K562 (cell line): ENCODE data around the gene PTPRM.

Source experiments
- FOSL1 ChIP-seq: fragments of 200-800 bp; sonication (Bioruptor generic); conservative IDR thresholded peaks from 2 replicates; pipeline ENCODE4 v1.6.1; 2016; ENCODE audit warnings: missing genetic modification characterization, missing compliant biosample characterization
- KDM2B ChIP-seq: fragments of 250-450 bp; sonication (Bioruptor Pico); IDR thresholded peaks from 2 replicates; pipeline ENCODE4 v1.8.0; 2021; ENCODE audit warnings: mild to moderate bottlenecking, moderate library complexity
- MAX ChIP-seq: sonication (generic); formaldehyde crosslinking; IDR thresholded peaks from 2 replicates; pipeline ENCODE4 v1.9.0; 2022; ENCODE audit warnings: mild to moderate bottlenecking, missing genetic modification reagents
- NR2C2 ChIP-seq, 2 experiments: fragments of 200-800 bp in 1 of 2; sonication (Bioruptor generic) in 1 of 2; sonication (generic) in 1 of 2; formaldehyde crosslinking in 1 of 2; IDR thresholded peaks; 2 replicates each; pipeline versions ENCODE4 v1.6.1 to v1.8.0; 2016 to 2022; ENCODE audit warnings: mild to moderate bottlenecking in 1 of 2, missing compliant biosample characterization in 1 of 2, missing genetic modification characterization in 1 of 2, missing genetic modification reagents in 1 of 2
- PHB ChIP-seq: fragments of 250-450 bp; sonication (Bioruptor Pico); IDR thresholded peaks from 2 replicates; pipeline ENCODE4 v1.5.0; 2021
- PHF8 ChIP-seq: fragments of 200-600 bp; sonication (generic); IDR thresholded peaks from 2 replicates; pipeline ENCODE4 v1.6.1; 2012; ENCODE audit warnings: mixed run types, mild to moderate bottlenecking, inconsistent platforms, low read length, moderate library complexity, borderline replicate concordance
- ZFP30 ChIP-seq: fragments of 250-450 bp; sonication (Bioruptor Pico); IDR thresholded peaks from 2 replicates; pipeline ENCODE4 v1.8.0; 2022; ENCODE audit warnings: moderate library complexity, mild to moderate bottlenecking, inconsistent platforms, borderline replicate concordance
- ZNF282 ChIP-seq: sonication (generic); formaldehyde crosslinking; IDR thresholded peaks from 2 replicates; pipeline ENCODE4 v1.8.1; 2023; ENCODE audit warnings: missing genetic modification reagents
- ZNF830 ChIP-seq: fragments of 250-450 bp; sonication (Bioruptor Pico); IDR thresholded peaks from 2 replicates; pipeline ENCODE4 v1.5.0; 2021; ENCODE audit warnings: mild to moderate bottlenecking
- TF ChIP-seq, protein P1 (sequence below): sonication (generic); formaldehyde crosslinking; IDR thresholded peaks from 2 replicates; pipeline ENCODE4 v1.8.0; 2022; ENCODE audit warnings: missing genetic modification reagents, mild to moderate bottlenecking, borderline replicate concordance

- no peak for TF ChIP-seq PHB (CRISPR knock-in tag)
- no peak for TF ChIP-seq FOSL1 (tag)
- TF ChIP-seq ZNF282 (CRISPR knock-in tag) = no peak
- TF ChIP-seq ZFP30 (CRISPR knock-in tag) = no peak
- no peak for TF ChIP-seq PHF8
- no peak for TF ChIP-seq ZNF830 (CRISPR knock-in tag)
- no peak for TF ChIP-seq KDM2B
- no peak for TF ChIP-seq MAX (CRISPR knock-in tag)
- no peak for TF ChIP-seq NR2C2 (CRISPR knock-in tag; IDR thresholded peaks at IDR 0.05)
- no peak for TF ChIP-seq NR2C2 (tag; IDR thresholded peaks at IDR 0.05)
- TF ChIP-seq, protein P1, sequence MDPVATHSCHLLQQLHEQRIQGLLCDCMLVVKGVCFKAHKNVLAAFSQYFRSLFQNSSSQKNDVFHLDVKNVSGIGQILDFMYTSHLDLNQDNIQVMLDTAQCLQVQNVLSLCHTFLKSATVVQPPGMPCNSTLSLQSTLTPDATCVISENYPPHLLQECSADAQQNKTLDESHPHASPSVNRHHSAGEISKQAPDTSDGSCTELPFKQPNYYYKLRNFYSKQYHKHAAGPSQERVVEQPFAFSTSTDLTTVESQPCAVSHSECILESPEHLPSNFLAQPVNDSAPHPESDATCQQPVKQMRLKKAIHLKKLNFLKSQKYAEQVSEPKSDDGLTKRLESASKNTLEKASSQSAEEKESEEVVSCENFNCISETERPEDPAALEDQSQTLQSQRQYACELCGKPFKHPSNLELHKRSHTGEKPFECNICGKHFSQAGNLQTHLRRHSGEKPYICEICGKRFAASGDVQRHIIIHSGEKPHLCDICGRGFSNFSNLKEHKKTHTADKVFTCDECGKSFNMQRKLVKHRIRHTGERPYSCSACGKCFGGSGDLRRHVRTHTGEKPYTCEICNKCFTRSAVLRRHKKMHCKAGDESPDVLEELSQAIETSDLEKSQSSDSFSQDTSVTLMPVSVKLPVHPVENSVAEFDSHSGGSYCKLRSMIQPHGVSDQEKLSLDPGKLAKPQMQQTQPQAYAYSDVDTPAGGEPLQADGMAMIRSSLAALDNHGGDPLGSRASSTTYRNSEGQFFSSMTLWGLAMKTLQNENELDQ = no peak
These were observed 407.2 kb downstream of the PTPRM start for GRCh38 chr18:7974200-7974874.
